Measurements from ENCODE around the gene MYH3.

- TF ChIP-seq, protein P1, sequence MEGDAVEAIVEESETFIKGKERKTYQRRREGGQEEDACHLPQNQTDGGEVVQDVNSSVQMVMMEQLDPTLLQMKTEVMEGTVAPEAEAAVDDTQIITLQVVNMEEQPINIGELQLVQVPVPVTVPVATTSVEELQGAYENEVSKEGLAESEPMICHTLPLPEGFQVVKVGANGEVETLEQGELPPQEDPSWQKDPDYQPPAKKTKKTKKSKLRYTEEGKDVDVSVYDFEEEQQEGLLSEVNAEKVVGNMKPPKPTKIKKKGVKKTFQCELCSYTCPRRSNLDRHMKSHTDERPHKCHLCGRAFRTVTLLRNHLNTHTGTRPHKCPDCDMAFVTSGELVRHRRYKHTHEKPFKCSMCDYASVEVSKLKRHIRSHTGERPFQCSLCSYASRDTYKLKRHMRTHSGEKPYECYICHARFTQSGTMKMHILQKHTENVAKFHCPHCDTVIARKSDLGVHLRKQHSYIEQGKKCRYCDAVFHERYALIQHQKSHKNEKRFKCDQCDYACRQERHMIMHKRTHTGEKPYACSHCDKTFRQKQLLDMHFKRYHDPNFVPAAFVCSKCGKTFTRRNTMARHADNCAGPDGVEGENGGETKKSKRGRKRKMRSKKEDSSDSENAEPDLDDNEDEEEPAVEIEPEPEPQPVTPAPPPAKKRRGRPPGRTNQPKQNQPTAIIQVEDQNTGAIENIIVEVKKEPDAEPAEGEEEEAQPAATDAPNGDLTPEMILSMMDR (IDR thresholded peaks at IDR 0.05), result no peak
- no peak for TF ChIP-seq POLR2A (IDR thresholded peaks at IDR 0.05)
- TF ChIP-seq POLR2AphosphoS5 (IDR thresholded peaks at IDR 0.05), result no peak
- TF ChIP-seq EP300 (IDR thresholded peaks at IDR 0.05), result no peak
Measured at GRCh38 chr17:10638151-10638550, 19.0 kb downstream of the MYH3 start.
